DMS114 treated with DMSO at 0.1 percent for 48 hours (cell line): ENCODE measurements around the gene KRT79.

Experiments
- DNase-seq: peaks from one replicate; lab custom pipeline; 2025; ENCODE audit not compliant: unreplicated experiment; lab: John Stamatoyannopoulos, UW

The KRT79 gene

GRCh38 chr12:52772188-52772587, 61.9 kb downstream of the KRT79 start:
- no peak for DNase-seq

- no peak for DNase-seq
Measured at GRCh38 chr12:52771505-52771904, 62.6 kb downstream of the KRT79 start.
